Keratinocyte (primary cell): ENCODE measurements around the gene ATF5. TPM values are rescaled to one million over a fixed set of nuclear protein-coding genes. Genes with fewer than 3 reads are reported as not detected.

ENCODE experiments used
- DNase-seq: peaks from one replicate; pipeline ENCODE4 v3.0.0-alpha.2; 2011; ENCODE audit warnings: low read depth, missing footprints, low spot score
- FAIRE-seq: peaks from 2 replicates; lab custom pipeline; 2011; peaks lifted over from hg19 to GRCh38; lab: Jason Lieb, UNC
- H2AFZ ChIP-seq: 2 replicates; pipeline ENCODE4 v1.6.0; 2012; ENCODE audit warnings: low read length, control low read depth, inconsistent platforms; ENCODE audit not compliant: control insufficient read depth
- H3K27ac ChIP-seq: 2 replicates; pipeline ENCODE4 v1.5.1; 2011; ENCODE audit warnings: low read length; ENCODE audit not compliant: control insufficient read depth, insufficient read depth
- H3K27me3 ChIP-seq: 3 replicates; pipeline ENCODE4 v1.6.0; 2011; ENCODE audit warnings: low read length; ENCODE audit not compliant: control insufficient read depth, insufficient read depth; ENCODE audit errors: extremely low read depth
- H3K36me3 ChIP-seq, 2 experiments: 2 replicates in 1 of 2; 3 replicates in 1 of 2; pipeline ENCODE4 v1.5.1; 2011; ENCODE audit warnings: low read length in 2 of 2, mild to moderate bottlenecking in 1 of 2; ENCODE audit not compliant: control insufficient read depth in 2 of 2, insufficient read depth in 2 of 2; ENCODE audit errors: extremely low read depth in 1 of 2
- H3K4me1 ChIP-seq: 3 replicates; pipeline ENCODE4 v1.5.1; 2011; ENCODE audit warnings: low read length; ENCODE audit not compliant: control insufficient read depth, insufficient read depth; ENCODE audit errors: extremely low read depth
- H3K4me2 ChIP-seq: 3 replicates; pipeline ENCODE4 v1.6.0; 2011; ENCODE audit warnings: low read depth, low read length; ENCODE audit not compliant: control insufficient read depth, insufficient read depth; ENCODE audit errors: extremely low read depth
- H3K4me3 ChIP-seq, 3 experiments: fragments of 200-600 bp in 1 of 3; sonication (generic) in 1 of 3; 2 replicates in 2 of 3; 3 replicates in 1 of 3; pipeline ENCODE4 v1.5.1; 2011 to 2016; ENCODE audit warnings: low read length in 3 of 3, mild to moderate bottlenecking in 3 of 3, control low read depth in 2 of 3, inconsistent platforms in 1 of 3, low read depth in 1 of 3, mixed read lengths in 1 of 3, mixed run types in 1 of 3, moderate library complexity in 1 of 3; ENCODE audit not compliant: control insufficient read depth in 2 of 3, insufficient read depth in 2 of 3; ENCODE audit errors: extremely low read depth in 1 of 3
- H3K79me2 ChIP-seq: 2 replicates; pipeline ENCODE4 v1.6.0; 2012; ENCODE audit warnings: low read length; ENCODE audit not compliant: control insufficient read depth, insufficient read depth
- H3K9ac ChIP-seq: 3 replicates; pipeline ENCODE4 v1.6.0; 2011; ENCODE audit warnings: low read length; ENCODE audit not compliant: control insufficient read depth, insufficient read depth; ENCODE audit errors: extremely low read depth
- H3K9me1 ChIP-seq: 3 replicates; pipeline ENCODE4 v1.6.0; 2011; ENCODE audit warnings: low read length; ENCODE audit not compliant: control insufficient read depth, insufficient read depth; ENCODE audit errors: extremely low read depth
- H3K9me3 ChIP-seq: 2 replicates; pipeline ENCODE4 v1.5.1; 2012; ENCODE audit warnings: low read depth, low read length; ENCODE audit not compliant: control insufficient read depth
- H4K20me1 ChIP-seq: 3 replicates; pipeline ENCODE4 v1.6.0; 2011; ENCODE audit warnings: low read length; ENCODE audit not compliant: control insufficient read depth, insufficient read depth; ENCODE audit errors: extremely low read depth
- CTCF ChIP-seq, 3 experiments: IDR thresholded peaks in 1 of 3; conservative IDR thresholded peaks in 1 of 3; optimal IDR thresholded peaks in 1 of 3; 2 replicates in 2 of 3; 3 replicates in 1 of 3; pipeline versions ENCODE3 to v1.5.1; 2011; ENCODE audit warnings: low read length in 3 of 3, mild to moderate bottlenecking in 3 of 3, moderate library complexity in 2 of 3, control low read depth in 1 of 3, inconsistent platforms in 1 of 3; ENCODE audit not compliant: insufficient read depth in 2 of 3; ENCODE audit errors: extremely low read depth in 1 of 3
- EZH2 ChIP-seq: IDR thresholded peaks from one replicate; pipeline ENCODE4 v1.6.1; 2012; ENCODE audit warnings: inconsistent platforms, mild to moderate bottlenecking, low read length, moderate library complexity
- dilution Hi-C: fragments of 300-500 bp; cut with MboI; formaldehyde crosslinking; loops from one replicate; pipeline ENCODE4 v1.7.0; 2020; ENCODE audit warnings: low sequenced_read_pairs; ENCODE audit not compliant: extremely low pct_ligation_motif_present
- polyA plus RNA-seq, 5 experiments: library from polyadenylated mRNA; depleted of rRNA in 3 of 5; stranded (reverse) in 3 of 5; stranded (forward) in 1 of 5; unstranded in 1 of 5; fragments of >200 nt; gene quantifications; 1 replicate in 1 of 5; 2 replicates in 3 of 5; 3 replicates in 1 of 5; pipeline versions ENCODE4 v1.2.1 to v1.2.3, GENCODE V29; 2011 to 2012; ENCODE audit warnings: missing spikeins in 2 of 5, low read depth in 1 of 5, low replicate concordance in 1 of 5

The ATF5 gene
- polyA plus RNA-seq, 1 donor (not counting 4 experiments of a cell fraction or from before 2014, with no cell fraction given), result 6.0 TPM

GRCh38 chr19:49920624-49921363 is 8.2 kb upstream of the ATF5 start:
- Histone ChIP-seq H3K9me3 (no peaks in the 10 kb centered on the region), H3K4me3 (no peak overlapping the region), H3K9ac (no peak overlapping the region), H3K4me2 (no peak overlapping the region), H3K36me3 (peaks cover 30 to 45% of the 10 kb centered on the region in 2 experiments), H4K20me1 (peaks cover 9% of the 10 kb centered on the region), H3K27me3 (no peaks in the 10 kb centered on the region), H3K4me1 (no peaks in the 10 kb centered on the region), H3K9me1 (no peaks in the 10 kb centered on the region), H2AFZ (no peak overlapping the region), H3K79me2 (peaks cover 86% of the 10 kb centered on the region), H3K27ac (no peak overlapping the region)
- FAIRE-seq, result no peak
- dilution Hi-C loops, result no loop called here
- TF ChIP-seq CTCF (optimal IDR thresholded peaks at IDR 0.05 in 1 of 3, IDR thresholded peaks at IDR 0.05 in 1 of 3, conservative IDR thresholded peaks at IDR 0.05 in 1 of 3; ENCODE audit: extremely low read depth in 1 of 3, insufficient read depth in 2 of 3, low read length in 3 of 3), result no peak
- TF ChIP-seq EZH2, result no peak
- no peak for DNase-seq

- Histone ChIP-seq H3K9me3 (no peaks in the 10 kb centered on the region), H3K27ac (no peak overlapping the region), H3K79me2 (peaks cover 89% of the 10 kb centered on the region), H3K4me3 (no peak overlapping the region), H3K4me2 (no peak overlapping the region), H4K20me1 (peaks cover 9% of the 10 kb centered on the region), H3K9me1 (peaks cover 2% of the 10 kb centered on the region), H2AFZ (no peak overlapping the region), H3K27me3 (no peaks in the 10 kb centered on the region), H3K4me1 (peaks cover 2% of the 10 kb centered on the region), H3K9ac (no peak overlapping the region), H3K36me3 (peaks cover 28 to 50% of the 10 kb centered on the region in 2 experiments)
- TF ChIP-seq EZH2 (no peak), CTCF (optimal IDR thresholded peaks at IDR 0.05 in 1 of 3, IDR thresholded peaks at IDR 0.05 in 1 of 3, conservative IDR thresholded peaks at IDR 0.05 in 1 of 3; ENCODE audit: extremely low read depth in 1 of 3, insufficient read depth in 2 of 3, low read length in 3 of 3) (no peak)
- dilution Hi-C loops, result no loop called here
- no peak for FAIRE-seq
- no peak for DNase-seq
These were observed 6.9 kb upstream of the ATF5 start for GRCh38 chr19:49921871-49922795.
